Stimulated activated CD4-positive, alpha-beta T cell treated with anti-CD3 and anti-CD28 coated beads, Interleukin-1b, Interleukin-23, amount 100 ng/mL, for 4 hours (primary cell): ENCODE data around the gene PODNL1.
A peak's percentile ranks its signal among the peaks of the same experiment; 100 is the strongest.

Source experiments
- DNase-seq, 2 donors: peaks; one replicate each; pipeline ENCODE4 v3.0.0-alpha.2; 2020; ENCODE audit warnings: low read depth in 2 of 2

Gene PODNL1

DNA sequence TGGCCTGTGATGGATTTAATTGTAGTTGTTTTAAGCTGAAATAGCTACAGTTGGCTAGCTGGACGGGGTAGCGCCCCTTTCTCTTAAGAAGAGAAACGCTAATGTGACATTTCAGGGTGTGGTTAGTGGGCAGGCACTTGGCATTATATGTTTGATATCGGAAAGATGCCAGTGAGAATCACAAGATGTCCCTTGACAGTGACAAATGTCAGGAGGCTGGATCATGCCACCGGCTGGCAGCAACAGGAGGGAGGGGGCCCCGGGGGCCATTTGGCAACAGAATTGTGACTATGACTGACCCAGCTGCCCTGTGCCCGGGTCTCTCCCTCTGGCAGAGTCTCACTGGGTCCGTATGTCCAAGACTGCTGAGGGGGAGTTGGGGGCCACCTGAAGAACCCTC, 18.8 kb upstream of the PODNL1 start:
- DNase-seq: no peak

DNA sequence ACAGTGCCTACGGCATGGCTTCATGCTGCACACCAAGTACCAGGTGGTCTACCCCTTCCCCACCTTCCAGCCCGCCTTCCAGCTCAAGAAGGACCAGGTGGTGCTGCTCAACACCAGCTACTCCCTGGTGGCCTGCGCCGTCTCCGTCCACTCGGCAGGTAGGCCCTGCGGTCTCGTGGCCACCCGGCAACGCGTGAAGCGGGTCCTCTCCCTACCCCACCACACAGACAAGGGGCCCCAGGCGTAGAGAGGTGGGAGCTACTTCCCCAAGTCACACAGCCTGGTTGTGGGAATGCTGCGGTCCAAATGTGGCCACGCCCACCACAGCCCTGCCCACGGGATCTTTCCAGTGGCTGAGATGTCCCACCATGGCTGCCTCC, 18.1 kb upstream of the PODNL1 start:
- DNase-seq: no peak

DNA sequence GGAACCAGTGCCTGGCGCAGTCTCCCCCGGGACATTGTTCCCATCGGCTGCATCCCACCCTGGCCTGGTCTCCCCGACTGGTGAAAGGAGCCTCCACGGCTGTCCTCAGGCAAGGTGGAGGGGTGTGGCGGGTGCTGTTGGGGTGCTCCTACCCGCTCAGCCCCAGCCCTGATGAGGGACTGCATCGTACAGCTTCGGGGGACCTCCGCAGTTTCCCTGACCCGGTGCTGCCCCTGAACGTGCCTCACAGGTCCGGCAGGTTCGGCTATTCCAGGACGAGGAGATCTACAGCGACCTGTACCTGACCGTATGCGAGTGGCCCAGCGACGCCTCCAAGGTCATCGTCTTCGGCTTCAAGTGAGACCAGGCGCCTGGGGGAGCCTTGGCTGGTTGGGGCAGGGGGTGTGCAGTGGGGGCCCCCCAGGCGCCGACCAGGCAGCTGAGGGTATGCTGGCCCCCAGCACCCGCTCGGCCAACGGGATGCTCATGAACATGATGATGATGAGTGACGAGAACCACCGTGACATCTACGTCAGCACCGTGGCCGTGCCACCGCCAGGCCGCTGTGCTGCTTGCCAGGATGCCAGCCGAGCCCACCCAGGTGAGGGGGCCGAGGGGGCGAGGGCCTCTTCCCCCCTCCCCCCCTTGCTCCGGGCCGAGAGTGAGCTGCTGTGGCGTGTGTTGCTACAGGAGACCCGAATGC, 17.6 kb upstream of the PODNL1 start:
- DNase-seq: no peak

DNA sequence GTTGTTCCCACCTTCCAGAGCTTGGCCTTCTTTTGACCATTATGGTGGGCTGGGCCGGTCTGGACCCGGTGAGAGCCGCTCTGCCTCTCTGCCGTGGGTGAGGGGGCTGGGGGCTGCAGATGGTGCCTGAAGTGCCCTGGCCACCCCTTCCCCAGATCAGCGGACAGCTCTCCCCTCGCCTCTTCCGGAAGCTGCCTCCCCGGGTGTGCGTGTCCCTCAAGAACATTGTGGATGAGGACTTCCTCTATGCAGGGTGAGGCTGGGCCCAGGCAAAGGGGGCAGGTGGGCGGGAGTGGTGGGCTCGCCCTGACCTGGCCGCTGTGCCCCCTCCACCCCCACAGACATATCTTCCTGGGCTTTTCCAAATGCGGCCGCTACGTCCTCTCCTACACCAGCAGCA, 16.0 kb upstream of the PODNL1 start:
- no peak for DNase-seq

DNA sequence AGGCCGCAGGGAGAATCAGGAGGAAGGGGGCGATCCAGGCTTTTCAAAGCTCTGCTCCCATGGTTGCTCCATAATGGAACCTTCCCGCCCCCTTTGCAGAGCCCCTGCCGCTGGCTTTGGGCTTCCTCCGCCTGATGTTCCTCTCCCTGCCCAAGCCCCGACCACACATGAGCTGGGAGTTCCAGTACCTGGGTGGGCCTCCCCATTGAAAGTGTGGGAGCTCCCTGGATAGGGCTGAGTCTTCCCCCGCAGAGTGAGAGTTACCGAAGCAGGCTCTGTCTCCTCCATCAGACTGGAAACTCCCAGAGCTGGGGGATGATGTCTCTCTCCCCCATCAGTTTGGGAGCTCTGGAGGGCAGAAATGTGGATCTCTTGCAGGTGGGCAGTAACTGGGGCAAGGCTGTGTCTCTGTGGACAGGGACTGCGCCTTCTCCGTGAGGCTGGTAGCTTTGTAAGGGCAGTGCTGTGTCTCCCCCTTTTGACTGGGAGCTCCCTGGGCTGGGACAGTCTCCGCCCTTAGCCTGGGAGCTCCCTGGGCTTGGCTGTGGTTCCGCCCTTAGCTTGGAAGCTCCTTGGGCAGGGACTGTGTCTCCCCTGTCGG, 14.8 kb upstream of the PODNL1 start:
- no peak for DNase-seq

DNA sequence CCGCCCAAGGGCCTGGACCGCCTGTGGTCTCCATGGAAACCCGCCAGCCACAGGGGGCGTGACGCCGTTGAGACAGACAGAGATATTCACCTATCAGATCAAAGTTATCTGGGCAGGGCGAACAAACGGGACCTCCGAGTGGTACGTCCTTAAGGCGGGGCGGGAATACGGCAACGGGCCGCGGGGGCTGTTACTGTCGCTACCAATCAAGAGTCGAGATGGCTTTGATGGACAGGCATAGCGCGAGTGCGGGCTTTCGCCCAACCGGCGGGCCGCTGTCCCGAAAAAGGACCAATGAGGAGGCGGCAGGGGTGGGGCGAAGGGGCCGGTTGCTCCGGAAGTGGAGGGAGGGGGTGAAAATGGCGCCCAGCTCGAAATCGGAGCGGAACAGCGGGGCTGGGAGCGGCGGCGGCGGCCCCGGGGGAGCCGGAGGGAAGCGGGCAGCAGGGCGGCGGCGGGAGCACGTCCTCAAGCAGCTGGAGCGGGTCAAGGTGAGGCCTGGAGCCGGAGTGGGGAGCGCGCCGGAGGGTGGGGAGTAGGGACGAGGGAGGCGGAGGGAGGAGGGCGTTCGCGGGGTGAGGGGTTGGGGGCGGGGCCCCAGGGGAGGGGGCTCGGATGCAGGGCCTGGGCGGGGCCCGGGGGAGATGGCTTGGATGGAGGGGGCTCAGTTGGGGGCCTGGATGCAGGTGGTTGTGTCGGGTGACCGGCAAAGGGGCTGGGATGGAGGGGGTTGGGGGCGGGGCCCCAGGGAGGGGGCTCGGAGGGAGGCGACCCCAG, 14.1 kb upstream of the PODNL1 start, which contains the start of gene DCAF15:
Gene DCAF15, plus strand, starts transcription at position 356 of the 777 bp plus-strand sequence. Its CDS starts 4 bp downstream, at position 360.
- DNase-seq: peak; percentile 95 to 96

DNA sequence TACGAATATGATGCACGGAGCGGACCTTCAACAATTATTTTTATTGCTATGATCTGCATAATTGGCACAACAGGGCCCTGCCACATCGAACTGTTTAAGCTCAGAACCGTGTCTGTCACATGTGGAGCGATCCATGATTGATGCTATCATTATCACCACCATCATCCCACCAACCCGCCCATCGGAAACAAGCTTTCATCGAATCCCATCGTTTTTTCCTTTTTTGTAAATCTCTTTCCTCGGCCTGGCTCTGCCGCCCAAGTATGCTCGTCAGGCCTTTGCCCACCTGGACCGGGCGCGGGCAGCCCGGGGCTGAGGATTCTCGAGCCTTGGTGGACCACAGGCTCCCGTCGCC, 13.6 kb upstream of the PODNL1 start:
- no peak for DNase-seq

DNA sequence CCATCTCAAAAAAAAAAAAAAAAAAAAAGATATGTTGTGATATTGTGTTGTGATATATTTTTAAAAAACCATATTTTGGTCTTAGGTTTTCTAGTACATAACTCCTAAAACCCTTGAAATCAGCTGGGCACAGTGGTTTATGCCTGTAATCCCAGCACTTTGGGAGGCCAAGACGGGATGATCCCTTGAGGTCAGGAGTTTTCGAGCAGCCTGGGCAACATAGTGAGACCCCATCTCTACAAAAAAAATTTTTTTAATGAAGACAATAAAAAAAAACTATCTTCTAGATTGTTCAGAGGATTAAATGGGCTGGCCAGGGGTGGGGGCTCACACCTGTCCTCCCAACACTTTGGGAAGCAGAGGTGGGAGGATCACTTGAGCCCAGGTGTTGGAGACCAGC, 12.8 kb upstream of the PODNL1 start:
- DNase-seq: no peak

DNA sequence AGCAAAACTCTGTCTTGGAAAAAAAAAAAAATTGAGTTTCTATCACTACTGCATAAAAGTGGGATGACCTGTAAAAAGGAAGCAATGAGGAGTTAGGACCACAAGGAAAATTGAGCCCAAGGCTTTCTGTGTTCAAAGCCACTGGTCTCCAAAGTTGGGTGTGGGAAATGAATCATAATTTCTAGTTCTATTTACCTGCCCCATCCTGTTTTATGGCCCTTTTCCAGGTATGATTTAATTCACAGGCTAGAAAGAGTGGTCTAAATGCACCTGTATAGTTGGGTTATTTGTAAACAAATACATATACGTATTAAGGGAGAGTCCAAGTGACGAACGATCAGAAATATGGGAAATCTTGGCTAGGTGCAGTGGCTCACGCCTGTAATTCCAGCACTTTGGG, 8.2 kb upstream of the PODNL1 start:
- no peak for DNase-seq

DNA sequence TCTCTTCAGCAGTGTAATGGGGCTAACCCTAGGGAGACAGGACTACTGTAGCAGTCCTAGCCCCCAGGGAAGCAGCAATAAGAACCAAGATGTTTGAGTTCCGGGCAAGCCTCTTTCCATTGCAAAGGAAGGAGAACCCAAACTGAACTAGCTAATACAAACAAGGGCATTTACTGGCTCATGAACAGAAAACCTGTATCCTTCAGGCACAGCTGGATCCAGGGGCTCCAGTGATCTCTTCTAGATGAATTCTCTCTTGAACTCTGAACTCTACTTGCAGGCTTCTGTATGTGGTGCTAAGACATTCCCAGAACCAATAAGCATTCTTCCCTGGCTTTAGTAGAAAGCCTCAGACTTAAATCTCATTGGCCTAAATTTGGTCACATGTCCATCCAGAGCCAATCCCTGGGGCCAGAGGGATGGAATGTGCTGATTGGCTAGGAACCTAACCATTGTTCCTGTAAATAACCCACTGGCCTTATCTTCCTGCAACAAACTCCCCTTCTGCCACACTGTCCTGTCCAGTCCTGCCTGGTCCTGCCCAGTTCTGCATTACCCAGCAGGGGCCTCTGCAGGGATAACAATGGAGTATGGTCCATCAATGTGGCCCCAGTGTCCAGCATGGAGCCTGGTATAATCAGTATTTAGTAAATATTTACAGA, 3.9 kb upstream of the PODNL1 start:
- DNase-seq: no peak

DNA sequence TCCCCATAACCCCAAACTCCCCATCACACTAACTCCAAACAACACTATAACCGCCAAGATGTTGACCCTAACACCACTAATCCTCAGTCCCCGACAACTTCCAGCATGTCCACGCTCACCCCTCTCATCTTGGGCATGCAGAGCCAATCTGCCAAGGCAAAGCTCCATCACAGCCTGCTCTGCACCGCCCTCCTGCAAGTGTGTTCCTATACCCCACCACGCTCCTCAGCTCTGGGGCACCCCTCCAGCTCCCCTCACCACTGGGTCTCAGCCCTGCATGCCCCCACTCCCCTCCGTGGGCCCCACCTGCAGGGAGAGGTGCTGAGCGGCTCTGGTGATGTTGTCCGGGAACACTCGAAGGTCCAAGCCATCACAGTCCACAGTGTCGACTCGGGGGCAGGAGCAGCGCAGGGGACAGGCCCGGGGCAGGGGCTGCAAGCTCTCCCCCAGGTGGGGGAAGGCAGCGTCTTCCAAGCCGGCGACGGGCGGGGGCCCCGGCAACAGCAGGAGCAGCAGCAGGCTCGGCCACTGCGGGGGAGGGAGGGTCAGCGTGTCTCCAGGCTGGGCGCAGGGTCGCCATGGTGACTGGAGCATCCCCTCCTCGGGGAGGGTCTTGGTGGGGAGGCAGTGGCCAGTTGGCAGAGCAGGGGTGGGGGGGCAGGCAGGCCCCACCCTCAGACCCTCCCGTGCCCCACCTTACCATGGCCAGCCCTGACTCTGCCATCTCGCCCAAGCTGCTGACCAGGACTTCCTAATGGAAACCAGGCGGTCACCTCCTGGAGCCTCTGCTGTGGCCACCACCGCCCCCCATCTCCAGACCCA, 527 bp downstream of the PODNL1 start:
- no peak for DNase-seq

DNA sequence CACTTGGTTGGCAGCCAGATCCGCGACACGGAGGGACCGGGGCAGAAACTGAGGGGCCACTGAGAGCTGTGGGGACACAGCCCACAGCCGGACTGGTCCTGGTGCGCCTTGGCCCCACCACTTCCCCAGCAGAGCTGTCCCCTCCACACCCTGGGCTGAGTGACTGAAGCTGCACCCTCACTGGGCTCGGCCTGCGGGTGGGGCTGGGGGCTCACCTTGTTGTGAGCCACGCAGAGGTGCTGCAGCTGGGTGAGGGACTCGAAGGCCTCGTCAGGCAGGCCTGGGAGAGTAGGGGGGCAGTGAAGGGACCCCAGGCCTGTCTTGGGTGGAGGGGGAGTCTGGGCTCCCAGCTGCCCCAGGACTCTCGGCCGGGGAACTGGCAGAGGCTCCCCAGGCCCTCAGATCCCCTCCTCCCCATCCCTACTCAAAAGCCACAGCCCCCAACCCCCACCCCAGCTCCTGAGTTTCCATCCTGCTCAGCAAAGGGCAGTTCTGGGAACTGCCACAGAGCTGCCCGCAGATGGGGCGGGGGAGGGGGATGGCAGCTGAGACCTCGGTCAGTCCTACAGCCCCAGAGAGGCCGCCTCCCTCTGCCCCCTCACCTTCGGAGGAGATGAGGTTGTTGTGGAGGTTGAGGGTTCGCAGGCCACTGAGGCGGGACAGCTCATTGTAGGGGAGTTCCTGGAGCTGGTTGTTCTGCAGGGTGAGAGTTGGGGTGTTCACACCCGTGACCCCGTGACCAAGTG, 2.3 kb downstream of the PODNL1 start:
- no peak for DNase-seq

DNA sequence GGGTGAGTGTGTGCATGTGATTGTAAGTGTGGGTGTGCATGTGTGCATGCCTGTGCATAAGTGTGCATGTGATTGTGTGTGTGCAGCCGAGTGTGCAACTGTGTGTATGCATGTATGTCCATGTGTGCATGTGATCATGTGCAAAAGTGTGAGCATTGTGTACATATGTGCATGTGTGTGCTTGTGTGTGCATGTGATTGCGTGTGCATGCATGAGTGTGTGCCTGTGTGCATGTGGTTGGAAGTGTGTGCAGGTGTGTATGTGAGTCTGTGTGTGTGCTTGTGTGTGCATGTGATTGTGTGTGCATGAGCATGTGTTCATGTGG, 3.5 kb downstream of the PODNL1 start:
- no peak for DNase-seq

DNA sequence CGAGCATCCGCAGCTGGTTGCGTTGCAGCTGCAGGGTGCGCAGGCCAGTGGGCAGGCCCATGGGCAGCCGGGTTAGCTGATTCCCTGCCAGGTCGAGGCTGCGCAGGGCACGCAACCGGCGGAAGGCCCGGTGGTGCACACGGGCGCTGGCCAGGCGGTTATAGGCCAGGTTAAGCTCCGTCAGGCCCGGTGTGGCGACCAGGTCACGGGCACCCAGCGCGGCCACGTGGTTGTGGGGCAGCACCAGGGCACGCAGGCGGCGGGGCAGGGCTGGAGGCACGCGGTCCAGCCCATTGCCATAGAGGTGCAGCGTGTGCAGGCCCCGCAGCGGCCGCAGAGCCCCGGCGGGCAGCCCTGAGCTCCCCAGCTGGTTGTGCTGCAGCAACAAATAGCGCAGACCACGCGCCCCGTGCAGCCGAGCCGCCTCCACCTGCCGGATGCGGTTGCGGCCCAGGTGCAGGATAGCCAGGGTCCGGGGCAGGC, 5.3 kb downstream of the PODNL1 start:
- DNase-seq: no peak

DNA sequence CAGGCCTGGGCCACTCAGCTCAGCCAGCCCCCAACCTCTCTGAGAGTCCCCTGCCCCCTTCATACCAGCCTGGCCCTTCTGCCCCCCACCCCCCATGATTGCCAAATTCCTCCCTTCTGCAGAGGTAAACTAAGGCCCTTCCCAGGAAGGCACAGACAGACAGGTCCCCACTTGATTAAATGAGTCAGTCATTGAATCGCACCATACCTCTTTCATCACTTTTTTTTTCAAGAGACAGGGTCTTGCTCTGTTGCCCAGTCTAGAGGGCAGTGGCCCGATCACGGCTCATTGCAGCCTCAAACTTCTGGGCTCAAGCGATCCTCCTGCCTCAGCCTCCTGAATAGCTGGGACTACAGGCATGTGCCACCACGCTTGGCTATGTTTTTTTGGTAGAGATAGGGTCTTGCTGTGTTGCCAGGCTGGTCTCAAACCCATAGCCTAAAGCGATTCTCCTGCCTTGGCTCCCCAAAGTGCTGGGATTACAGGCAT, 6.0 kb downstream of the PODNL1 start:
- DNase-seq: no peak

DNA sequence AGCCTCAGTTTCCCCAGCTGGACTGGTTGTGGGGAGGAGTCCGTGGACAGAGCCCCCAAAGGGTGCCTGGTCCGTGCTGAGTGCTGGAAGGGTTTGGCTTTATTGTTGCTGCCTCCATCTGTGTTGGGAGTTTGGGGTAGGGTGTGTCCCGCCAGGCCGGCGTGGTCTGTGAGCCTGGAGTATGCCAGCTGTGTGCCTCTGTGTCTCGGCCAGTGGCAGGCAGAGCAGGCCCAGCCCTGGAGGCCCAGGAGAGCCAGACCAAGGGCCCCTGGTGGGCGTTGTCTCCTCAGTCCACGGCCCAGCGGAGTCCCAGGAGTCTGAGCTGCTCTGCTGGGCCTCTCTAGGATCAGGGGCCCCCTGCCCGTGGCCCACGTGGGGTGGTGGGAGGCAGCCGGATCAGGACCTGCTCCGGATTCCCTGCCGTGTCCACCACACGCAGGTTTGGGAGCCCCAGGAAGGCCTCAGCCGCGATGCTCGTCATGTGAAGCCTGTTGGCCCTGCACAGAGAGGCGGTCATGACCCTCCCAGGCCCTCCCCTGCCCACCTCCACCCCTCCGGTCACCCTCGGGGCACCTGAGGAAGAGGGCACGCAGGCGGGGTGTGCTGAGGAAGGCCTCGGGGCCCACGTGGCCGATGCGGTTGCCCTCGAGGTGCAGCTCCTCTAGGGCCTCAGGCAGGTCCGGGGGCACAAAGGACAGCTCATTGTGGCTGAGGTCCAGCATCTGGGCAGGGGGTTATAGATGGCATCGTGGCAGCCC, 6.6 kb downstream of the PODNL1 start:
- no peak for DNase-seq

DNA sequence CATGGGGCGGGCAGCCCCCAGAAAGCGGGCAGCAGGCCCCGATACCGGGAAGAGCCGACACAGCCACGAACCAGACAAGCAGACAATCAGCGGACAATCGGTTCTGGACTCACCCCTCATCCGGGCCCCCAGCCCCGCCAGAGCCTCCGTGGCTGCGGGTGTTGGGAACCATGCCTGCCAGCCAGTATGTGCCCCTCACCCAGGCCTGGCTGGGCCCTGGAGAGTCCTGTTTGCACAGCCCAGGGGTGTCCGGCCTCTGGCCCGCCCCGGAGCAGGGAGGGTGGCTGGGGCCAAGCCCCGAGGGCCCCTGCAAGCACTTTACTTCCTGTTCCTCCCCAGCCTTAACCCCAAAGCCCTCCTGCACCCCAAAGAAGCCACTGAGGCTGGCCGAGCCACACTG, 7.8 kb downstream of the PODNL1 start:
- DNase-seq: no peak

DNA sequence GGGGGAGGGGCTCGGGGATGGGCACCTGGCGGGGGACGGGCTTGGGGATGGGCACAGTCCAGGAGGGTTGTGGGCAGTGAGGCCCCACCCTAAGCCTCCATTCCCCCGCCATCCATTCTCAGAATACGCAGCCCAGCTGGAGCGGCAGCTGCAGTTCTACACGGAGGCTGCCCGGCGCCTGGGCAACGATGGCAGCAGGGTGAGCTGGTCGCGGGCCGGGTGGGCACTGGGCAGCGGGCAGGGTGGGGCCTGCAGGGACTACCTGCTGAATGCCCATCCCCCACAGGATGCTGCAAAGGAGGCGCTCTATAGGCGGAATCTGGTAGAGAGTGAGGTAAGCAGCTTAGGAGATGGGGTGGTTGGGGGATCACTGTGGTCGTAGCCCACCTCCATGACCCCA, 8.3 kb downstream of the PODNL1 start:
- no peak for DNase-seq

DNA sequence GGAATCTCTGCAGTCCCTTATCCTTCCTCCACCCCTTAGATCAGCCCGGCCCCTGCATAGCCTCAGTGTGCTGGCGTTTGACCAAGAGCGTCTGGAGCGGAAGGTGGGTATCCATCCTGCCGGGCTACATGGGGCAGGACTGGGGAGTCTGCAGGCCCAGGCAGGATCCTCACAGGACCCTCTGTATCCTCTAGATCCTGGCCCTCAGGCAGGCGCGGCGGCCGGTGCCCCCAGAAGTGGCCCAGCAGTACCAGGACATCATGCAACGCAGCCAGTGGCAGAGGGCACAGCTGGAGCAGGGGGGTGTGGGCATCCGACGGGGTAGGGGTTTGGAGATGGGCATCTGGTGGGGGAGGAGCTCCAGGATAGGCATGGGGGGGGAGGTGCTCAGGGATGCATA, 8.9 kb downstream of the PODNL1 start:
- no peak for DNase-seq

DNA sequence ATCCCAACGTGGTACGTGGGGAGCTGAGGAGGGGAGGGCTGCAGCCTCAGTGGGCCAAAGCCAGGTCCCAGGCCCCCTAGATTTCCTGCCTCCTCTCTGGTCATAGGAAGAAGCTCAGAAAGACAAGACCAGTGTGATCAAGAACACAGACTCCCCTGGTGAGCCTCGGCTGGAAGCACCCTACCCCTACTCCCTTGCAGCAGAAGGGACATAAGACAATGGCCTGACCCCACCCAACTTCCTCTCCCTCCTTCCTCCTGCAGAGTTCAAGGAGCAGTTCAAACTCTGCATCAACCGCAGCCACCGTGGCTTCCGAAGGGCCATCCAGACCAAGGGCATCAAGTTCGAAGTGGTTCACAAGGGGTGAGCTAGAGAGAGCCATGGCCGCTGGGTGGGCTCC, 11.5 kb downstream of the PODNL1 start:
- no peak for DNase-seq
